Testis (tissue), 3 donors: ENCODE results near the gene KCNQ1OT1. TPM values are rescaled to one million over a fixed set of nuclear protein-coding genes. Genes with fewer than 3 reads are reported as not detected.

Experiments used
- DNase-seq: peaks from one replicate; pipeline ENCODE4 v3.0.0-alpha.2; 2019
- H3K27ac ChIP-seq, 2 donors: fragments of 200-600 bp; sonication (generic); one replicate each; pipeline ENCODE4 v1.5.1; 2019
- H3K27me3 ChIP-seq: fragments of 200-600 bp; sonication (generic); one replicate; pipeline ENCODE4 v1.5.1; 2019
- H3K36me3 ChIP-seq: fragments of 200-600 bp; sonication (generic); one replicate; pipeline ENCODE4 v1.5.1; 2017; ENCODE audit warnings: low read depth; ENCODE audit errors: missing control alignments
- H3K4me1 ChIP-seq: fragments of 200-600 bp; sonication (generic); one replicate; pipeline ENCODE4 v1.5.1; 2019
- H3K4me3 ChIP-seq, 2 donors: fragments of 200-600 bp; sonication (generic); one replicate each; pipeline ENCODE4 v1.5.1; 2017 to 2019
- H3K9me3 ChIP-seq: fragments of 200-600 bp; sonication (generic); one replicate; pipeline ENCODE4 v1.5.1; 2017
- CTCF ChIP-seq, 3 experiments: fragments of 450-650 bp in 2 of 3; fragments of 200-600 bp in 1 of 3; sonication (generic) in 1 of 3; IDR thresholded peaks; one replicate each; pipeline ENCODE4 v1.5.1; 2016 to 2019; ENCODE audit warnings: antibody characterized with exemption in 3 of 3, mild to moderate bottlenecking in 2 of 3, moderate library complexity in 1 of 3
- POLR2A ChIP-seq: fragments of 450-650 bp; IDR thresholded peaks from one replicate; pipeline ENCODE4 v1.6.1; 2017; ENCODE audit warnings: antibody characterized with exemption, mild to moderate bottlenecking, moderate library complexity
- WGBS, 2 donors: methylation state at CpG; one replicate each; pipeline ENCODE4 v1.1.5; 2018; 5-methylcytosine and 5-hydroxymethylcytosine counted together
- intact Hi-C: fragments of 100-400 bp; cut with DNase I; formaldehyde crosslinking; loops from one replicate; pipeline ENCODE4 v1.15.1; 2023; ENCODE audit warnings: low total_unique reads
- polyA plus RNA-seq: library from polyadenylated mRNA; stranded (reverse); fragments of 350-450 nt; fragmentation: Illumina TruSeq; extraction: RNeasy Lipid Tissue Mini Kit (QIAGEN cat#74804); gene quantifications from one replicate; pipeline ENCODE4 v1.2.3, GENCODE V29; 2014; ENCODE audit warnings: low read depth, low replicate concordance; ENCODE audit not compliant: insufficient read depth
- total RNA-seq, 2 donors: library from RNA; depleted of rRNA; stranded (reverse); fragments of >200 nt; gene quantifications; one replicate each; pipeline ENCODE4 v1.2.3, GENCODE V29; 2016

The KCNQ1OT1 gene
- total and polyA plus RNA-seq, 3 donors from 2014 or later, result 0.20 to 5.9 (median 4.0) TPM

GRCh38 chr11:2661173-2662023, 38.4 kb downstream of the KCNQ1OT1 start:
- H3K4me1 ChIP-seq, result peaks cover 4% of the 10 kb centered on the region
- H3K27ac ChIP-seq, result no peak overlapping the region
- WGBS, 2 donors, result 86 to 95% methylated on average over 1 to 4 of the region's 4 CpGs
- no peaks in the 10 kb centered on the region for H3K36me3 ChIP-seq
- no peak for DNase-seq
- H3K4me3 ChIP-seq, result no peak overlapping the region
- no peaks in the 10 kb centered on the region for H3K9me3 ChIP-seq
- TF ChIP-seq POLR2A (no peak), CTCF (IDR thresholded peaks at IDR 0.05) (no peak)
- intact Hi-C loops, result no loop called here
- no peaks in the 10 kb centered on the region for H3K27me3 ChIP-seq

DNA sequence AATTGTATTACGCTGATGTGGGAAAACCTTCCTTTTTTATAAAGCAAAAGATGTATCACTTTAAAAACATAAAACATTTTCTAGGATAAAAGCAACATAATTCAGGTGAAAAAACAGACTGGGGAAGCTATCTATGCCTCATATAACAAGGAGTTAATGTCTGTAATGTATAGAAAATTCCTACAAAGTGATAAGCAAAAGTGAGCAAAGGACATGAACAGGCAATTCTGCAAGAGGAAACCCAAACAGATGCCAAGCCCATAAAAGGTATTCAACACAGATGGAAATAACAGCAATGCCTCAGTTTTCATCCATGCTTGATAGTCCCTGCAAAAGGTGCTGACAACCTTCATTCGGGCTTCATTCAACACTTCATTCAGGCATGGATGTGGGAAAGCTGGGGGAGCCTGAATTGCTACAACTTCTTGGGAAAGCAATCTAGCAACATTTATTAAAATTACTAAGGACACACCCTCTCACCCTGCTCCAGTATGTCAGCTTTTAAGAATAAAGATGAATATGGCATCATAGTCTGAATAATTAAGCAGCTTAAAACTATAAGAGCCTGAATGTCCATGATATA, 39.3 kb downstream of the KCNQ1OT1 start:
- DNase-seq, result no peak
- Histone ChIP-seq H3K27me3 (no peaks in the 10 kb centered on the region), H3K36me3 (no peaks in the 10 kb centered on the region), H3K27ac (no peak overlapping the region), H3K9me3 (no peaks in the 10 kb centered on the region), H3K4me1 (no peaks in the 10 kb centered on the region), H3K4me3 (no peak overlapping the region)
- whole genome bisulfite sequencing, 2 donors, result 98 to 100% methylated on average over 2 of the region's 2 CpGs
- intact Hi-C loops, result no loop called here
- TF ChIP-seq CTCF (IDR thresholded peaks at IDR 0.05) (no peak), POLR2A (no peak)

- TF ChIP-seq POLR2A (no peak), CTCF (IDR thresholded peaks at IDR 0.05) (no peak)
- Histone ChIP-seq H3K36me3 (no peaks in the 10 kb centered on the region), H3K4me3 (no peak overlapping the region), H3K27ac (no peak overlapping the region), H3K27me3 (no peaks in the 10 kb centered on the region), H3K4me1 (no peaks in the 10 kb centered on the region), H3K9me3 (no peaks in the 10 kb centered on the region)
- DNase-seq, result no peak
- intact Hi-C loops, result no loop called here
- 89 to 91% methylated on average over 8 of the region's 8 CpGs for WGBS, 2 donors
Measured at GRCh38 chr11:2657697-2658284, 42.0 kb downstream of the KCNQ1OT1 start.

- no peak for DNase-seq
- H3K4me3 ChIP-seq, result no peak overlapping the region
- TF ChIP-seq CTCF (IDR thresholded peaks at IDR 0.05) (no peak), POLR2A (no peak)
- H3K9me3 ChIP-seq, result no peaks in the 10 kb centered on the region
- intact Hi-C loops, result no loop called here
- H3K27me3 ChIP-seq, result no peaks in the 10 kb centered on the region
- WGBS, 2 donors, result 74 to 77% methylated on average over 1 of the region's 1 CpG
- no peak overlapping the region for H3K27ac ChIP-seq
- H3K36me3 ChIP-seq, result no peaks in the 10 kb centered on the region
- no peaks in the 10 kb centered on the region for H3K4me1 ChIP-seq
Measured at GRCh38 chr11:2656859-2657258, 42.9 kb downstream of the KCNQ1OT1 start.
